ACC112 (cell line): ENCODE results near the gene TMEM11.
"Not testable (repeated sequence)": the region's sequence is repeated elsewhere in the genome, so short reads cannot be mapped to it uniquely, and the experiment has no call there.

Source experiments
- H2AFZ ChIP-seq: fragments of 200-600 bp; sonication (generic); one replicate; pipeline ENCODE4 v1.6.0; 2017; ENCODE audit warnings: antibody characterized with exemption, low read length; ENCODE audit not compliant: unreplicated experiment
- H3K27ac ChIP-seq: fragments of 200-600 bp; sonication (generic); 2 replicates; pipeline ENCODE4 v1.5.1; 2014; ENCODE audit warnings: low read depth, mild to moderate bottlenecking, antibody characterized with exemption, low read length, moderate library complexity
- H3K27me3 ChIP-seq: fragments of 200-600 bp; sonication (generic); 2 replicates; pipeline ENCODE4 v1.6.1; 2014; ENCODE audit warnings: mild to moderate bottlenecking, antibody characterized with exemption, low read length, moderate library complexity, mixed read lengths; ENCODE audit not compliant: insufficient read depth
- H3K36me3 ChIP-seq: fragments of 200-600 bp; sonication (generic); 2 replicates; pipeline ENCODE4 v1.6.1; 2016; ENCODE audit warnings: mild to moderate bottlenecking, antibody characterized with exemption, low read length, moderate library complexity, mixed read lengths; ENCODE audit not compliant: insufficient read depth
- H3K4me1 ChIP-seq: fragments of 200-600 bp; sonication (generic); one replicate; pipeline ENCODE4 v1.6.1; 2016; ENCODE audit warnings: low read length, mixed read lengths; ENCODE audit not compliant: insufficient read depth, unreplicated experiment, control insufficient read depth
- H3K4me3 ChIP-seq: fragments of 200-600 bp; sonication (generic); 2 replicates; pipeline ENCODE4 v1.5.1; 2014; ENCODE audit warnings: mild to moderate bottlenecking, low read depth, low read length
- H3K79me2 ChIP-seq: fragments of 200-600 bp; sonication (generic); one replicate; pipeline ENCODE4 v1.6.0; 2016; ENCODE audit warnings: low read length; ENCODE audit not compliant: control insufficient read depth, unreplicated experiment, insufficient read depth

TMEM11 gene

GRCh38 chr17:21194703-21195102, 19.3 kb downstream of the TMEM11 start:
- no peaks in the 10 kb centered on the region for H3K27me3 ChIP-seq
- H3K27ac ChIP-seq, result no peak overlapping the region
- H3K4me3 ChIP-seq, result no peak overlapping the region
- no peaks in the 10 kb centered on the region; the same call in 1 of the 2 replicates for H3K36me3 ChIP-seq
- H3K79me2 ChIP-seq, result peaks cover 17% of the 10 kb centered on the region
- H2AFZ ChIP-seq, result no peak overlapping the region
- peaks cover 7% of the 10 kb centered on the region for H3K4me1 ChIP-seq

GRCh38 chr17:21194226-21194625, 19.7 kb downstream of the TMEM11 start:
- Histone ChIP-seq H3K4me3 (no peak overlapping the region), H3K27ac (no peak overlapping the region), H3K4me1 (peaks cover 7% of the 10 kb centered on the region), H3K79me2 (peaks cover 12% of the 10 kb centered on the region), H3K36me3 (no peaks in the 10 kb centered on the region; the same call in 1 of the 2 replicates), H3K27me3 (no peaks in the 10 kb centered on the region), H2AFZ (no peak overlapping the region)

DNA sequence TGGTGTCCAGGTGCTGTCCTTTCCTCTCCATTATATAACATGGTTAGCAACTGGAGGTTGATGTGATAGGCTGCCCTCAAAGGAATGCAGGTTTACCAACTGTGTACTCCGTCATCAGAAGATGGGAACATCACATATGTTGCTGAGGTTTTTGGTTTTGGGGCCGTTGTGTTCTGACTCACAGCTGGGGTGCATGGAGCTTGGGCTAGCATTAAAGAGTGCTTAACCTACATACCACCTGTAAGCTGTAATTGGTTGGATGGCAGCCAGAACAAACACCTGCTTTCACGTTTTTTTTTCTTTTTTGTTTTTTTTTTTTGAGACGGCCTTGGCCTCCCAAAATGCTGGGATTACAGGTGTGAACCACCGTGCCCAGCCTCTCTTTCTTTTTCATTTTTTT, 20.9 kb downstream of the TMEM11 start:
- H3K4me1 ChIP-seq, result peaks cover 7% of the 10 kb centered on the region
- peaks cover 2% of the 10 kb centered on the region for H3K79me2 ChIP-seq
- H3K27ac ChIP-seq, result no peak overlapping the region
- no peak overlapping the region for H2AFZ ChIP-seq
- H3K36me3 ChIP-seq, result 0 out of 2 replicates have a peak, but pooled peaks cover 2% of the 10 kb centered on the region
- H3K27me3 ChIP-seq, result no peaks in the 10 kb centered on the region
- H3K4me3 ChIP-seq, result no peak overlapping the region

DNA sequence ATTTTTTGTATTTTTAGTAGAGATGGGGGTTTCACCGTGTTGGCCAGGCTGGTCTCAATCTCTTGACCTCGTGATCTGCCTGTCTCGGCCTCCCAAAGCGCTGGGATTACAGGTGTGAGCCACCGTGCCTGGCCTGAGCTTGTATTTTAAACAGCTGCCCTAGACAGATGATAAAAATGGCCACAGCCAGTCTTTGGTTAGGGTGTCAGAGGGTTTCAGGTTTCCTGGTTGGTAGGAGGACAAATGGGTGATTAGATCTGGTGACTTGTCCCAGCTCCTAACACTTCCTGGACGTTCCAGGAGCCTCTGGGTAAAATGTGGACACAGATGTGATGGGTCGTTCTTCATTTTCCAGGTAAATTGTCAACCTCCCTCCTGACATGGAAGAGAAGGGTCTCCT, 21.5 kb downstream of the TMEM11 start:
- H3K4me3 ChIP-seq, H2AFZ ChIP-seq, H3K79me2 ChIP-seq, H3K27me3 ChIP-seq, H3K4me1 ChIP-seq, H3K36me3 ChIP-seq, H3K27ac ChIP-seq: not testable (repeated sequence)

GRCh38 chr17:21191698-21192097, 22.3 kb downstream of the TMEM11 start:
- H2AFZ ChIP-seq, result no peak overlapping the region
- H3K27me3 ChIP-seq, result no peaks in the 10 kb centered on the region
- H3K36me3 ChIP-seq, result 0 out of 2 replicates have a peak, but pooled peaks cover 2% of the 10 kb centered on the region

GRCh38 chr17:21190078-21190477, 23.9 kb downstream of the TMEM11 start:
- Histone ChIP-seq H3K27ac (no peak overlapping the region), H3K36me3 (0 out of 2 replicates have a peak, but pooled peaks cover 2% of the 10 kb centered on the region), H3K4me1 (peaks cover 7% of the 10 kb centered on the region), H3K27me3 (no peaks in the 10 kb centered on the region), H2AFZ (no peak overlapping the region), H3K79me2 (no peaks in the 10 kb centered on the region), H3K4me3 (no peak overlapping the region)

More at GRCh38 chr17:21191698-21192097, 22.3 kb downstream of the TMEM11 start:
- Histone ChIP-seq H3K27ac (no peak overlapping the region), H3K4me3 (no peak overlapping the region), H3K4me1 (peaks cover 7% of the 10 kb centered on the region), H3K79me2 (no peaks in the 10 kb centered on the region)

GRCh38 chr17:21189361-21189760, 24.6 kb downstream of the TMEM11 start:
- Histone ChIP-seq H3K4me3 (no peak overlapping the region), H3K27ac (no peak overlapping the region), H3K79me2 (no peaks in the 10 kb centered on the region), H3K27me3 (no peaks in the 10 kb centered on the region), H3K36me3 (0 out of 2 replicates have a peak, but pooled peaks cover 2% of the 10 kb centered on the region), H3K4me1 (peaks cover 3% of the 10 kb centered on the region), H2AFZ (no peak overlapping the region)

DNA sequence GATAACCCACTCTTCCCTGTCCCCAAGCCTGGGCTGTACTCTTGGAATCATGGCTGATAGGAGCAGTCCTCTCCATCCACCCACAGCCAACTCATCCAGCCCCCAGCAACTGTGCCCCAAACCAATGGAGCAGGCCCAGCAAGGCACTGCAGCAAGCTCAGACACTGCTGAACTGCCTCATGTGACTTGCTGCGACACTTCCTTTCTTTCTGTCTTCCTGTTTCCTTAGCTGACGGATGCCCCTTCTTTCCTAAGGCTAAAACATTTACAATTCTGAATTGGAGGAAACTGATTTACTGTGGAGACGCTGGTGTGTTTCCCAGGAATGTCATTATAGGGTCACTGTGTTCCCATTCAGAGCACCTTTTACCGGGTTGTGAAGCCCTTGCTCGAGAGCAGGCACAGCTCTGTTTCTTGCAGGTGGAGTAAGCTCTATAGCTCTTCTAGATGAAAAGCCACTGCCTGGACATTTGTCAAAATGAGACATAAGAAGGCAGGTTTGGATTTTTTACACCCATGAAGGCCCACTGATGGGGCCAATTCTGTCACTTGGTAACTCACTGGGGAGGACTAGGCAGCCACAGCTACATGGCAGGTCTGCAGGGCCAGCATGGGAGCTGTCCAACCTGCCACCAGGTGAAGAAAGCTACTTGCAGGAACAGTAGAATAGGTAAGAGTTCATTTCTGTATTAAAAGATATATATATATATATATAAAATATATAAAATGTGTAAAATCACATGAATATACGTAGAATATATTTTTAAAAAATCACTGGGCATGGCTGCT, 27.4 kb downstream of the TMEM11 start:
- Histone ChIP-seq H3K36me3 (0 out of 2 replicates have a peak, but pooled peaks cover 2% of the 10 kb centered on the region), H2AFZ (no peak overlapping the region), H3K4me3 (no peak overlapping the region), H3K4me1 (no peaks in the 10 kb centered on the region), H3K27me3 (no peaks in the 10 kb centered on the region), H3K27ac (no peak overlapping the region), H3K79me2 (no peaks in the 10 kb centered on the region)

GRCh38 chr17:21185061-21185460, 28.9 kb downstream of the TMEM11 start:
- Histone ChIP-seq H3K79me2 (no peaks in the 10 kb centered on the region), H3K36me3 (0 out of 2 replicates have a peak, but pooled peaks cover 2% of the 10 kb centered on the region), H3K27ac (no peak overlapping the region), H2AFZ (no peak overlapping the region), H3K4me1 (no peaks in the 10 kb centered on the region), H3K4me3 (no peak overlapping the region), H3K27me3 (no peaks in the 10 kb centered on the region)

DNA sequence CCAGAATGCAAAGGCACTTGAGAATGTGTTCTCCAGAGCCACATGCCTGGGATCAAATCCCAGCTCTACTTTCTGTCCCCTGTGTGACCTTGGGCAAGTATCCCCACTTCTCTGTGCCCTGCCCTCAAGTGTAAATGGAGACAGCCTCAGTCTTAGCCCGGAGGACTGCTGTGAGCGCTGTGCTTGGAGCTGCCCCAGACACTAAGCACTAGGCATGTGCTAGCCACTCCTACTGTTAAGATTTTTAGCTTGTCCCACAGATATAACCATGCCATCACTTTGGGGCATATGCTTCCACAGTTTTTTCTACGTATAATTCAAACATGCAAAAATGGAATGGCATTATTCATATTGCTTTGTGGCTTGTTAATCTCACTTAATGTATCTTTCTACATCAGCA, 29.4 kb downstream of the TMEM11 start:
- no peaks in the 10 kb centered on the region for H3K27me3 ChIP-seq
- 0 out of 2 replicates have a peak, but pooled peaks cover 2% of the 10 kb centered on the region for H3K36me3 ChIP-seq
- no peak overlapping the region for H3K4me3 ChIP-seq
- no peaks in the 10 kb centered on the region for H3K4me1 ChIP-seq
- no peak overlapping the region for H2AFZ ChIP-seq
- H3K79me2 ChIP-seq, result no peaks in the 10 kb centered on the region
- no peak overlapping the region for H3K27ac ChIP-seq

DNA sequence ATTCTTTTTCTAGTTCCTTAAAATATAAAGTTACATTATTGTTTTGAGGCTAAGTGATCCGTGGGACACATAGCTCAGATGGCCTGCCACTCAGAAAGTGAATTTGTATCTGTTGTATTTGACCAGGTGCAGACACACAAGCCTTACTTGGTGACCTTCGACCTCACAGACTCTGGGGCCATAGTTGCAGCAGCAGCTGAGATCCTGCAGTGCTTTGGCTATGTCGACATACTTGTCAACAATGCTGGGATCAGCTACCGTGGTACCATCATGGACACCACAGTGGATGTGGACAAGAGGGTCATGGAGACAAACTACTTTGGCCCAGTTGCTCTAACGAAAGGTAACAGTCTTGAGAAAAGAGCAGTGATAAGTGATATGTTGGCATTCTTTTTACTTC, 30.5 kb downstream of the TMEM11 start:
- Histone ChIP-seq H3K27me3 (no peaks in the 10 kb centered on the region), H3K4me1 (no peaks in the 10 kb centered on the region), H3K4me3 (no peak overlapping the region), H3K79me2 (no peaks in the 10 kb centered on the region), H3K36me3 (no peaks in the 10 kb centered on the region), H3K27ac (no peak overlapping the region), H2AFZ (no peak overlapping the region)
